Stimulated activated CD4-positive, alpha-beta T cell treated with anti-CD3 and anti-CD28 coated beads, Interleukin-4, amount 100 ng/mL, for 24 hours (primary cell): Measurements from ENCODE around the gene ASCL2.

ENCODE experiments used
- DNase-seq: peaks from one replicate; pipeline ENCODE4 v3.0.0-alpha.2; 2020

Gene ASCL2

DNA sequence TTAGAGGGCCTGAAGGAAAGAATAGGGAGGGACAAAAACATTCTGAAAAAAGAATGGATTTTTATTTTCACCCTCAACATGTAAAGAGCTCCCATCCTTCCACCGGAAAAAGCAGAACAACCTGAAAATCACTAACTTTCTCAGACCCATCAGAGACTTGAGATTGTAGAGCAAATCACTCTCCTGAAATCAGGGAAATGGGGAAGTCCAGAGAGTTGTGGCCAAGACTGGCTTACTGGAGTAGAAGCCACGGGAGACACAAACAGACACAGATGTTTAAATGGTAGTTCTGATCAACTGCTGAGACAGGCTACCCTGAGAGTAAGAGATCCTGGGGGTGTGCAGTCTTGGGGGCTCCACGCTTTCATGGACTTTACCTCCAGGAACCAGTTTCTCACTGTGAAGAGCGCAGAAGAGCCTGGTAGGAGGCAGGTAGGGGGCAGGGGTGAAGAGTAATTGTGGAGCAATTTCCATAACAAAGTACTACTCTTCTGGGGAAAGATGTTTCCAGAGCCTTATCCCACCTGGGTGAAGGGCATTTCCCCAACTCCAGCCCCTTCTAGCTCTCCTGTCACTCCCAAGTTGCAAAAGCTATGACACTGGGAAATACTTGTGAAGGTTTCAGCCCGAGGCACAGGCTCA is 47.1 kb downstream of the ASCL2 start:
- no peak for DNase-seq

DNA sequence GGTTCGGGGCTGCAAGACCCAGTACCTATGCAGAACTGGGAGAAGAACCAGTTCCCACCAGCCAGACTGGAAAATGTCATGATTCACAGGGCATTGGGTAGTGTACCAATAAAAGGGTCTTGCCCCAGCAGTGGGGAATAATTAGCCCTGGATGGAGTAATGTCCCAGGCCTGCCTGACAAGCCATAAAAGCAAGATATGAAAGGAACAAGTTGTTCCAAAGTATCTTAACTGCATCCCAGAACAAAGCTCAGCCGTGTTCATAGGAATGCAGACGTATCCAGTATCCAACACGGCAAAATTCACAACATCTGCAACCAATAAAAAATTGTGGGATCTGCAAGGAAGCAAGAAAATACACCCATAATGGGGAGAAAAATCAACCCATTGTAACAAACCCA is 47.9 kb downstream of the ASCL2 start:
- DNase-seq, result no peak

DNA sequence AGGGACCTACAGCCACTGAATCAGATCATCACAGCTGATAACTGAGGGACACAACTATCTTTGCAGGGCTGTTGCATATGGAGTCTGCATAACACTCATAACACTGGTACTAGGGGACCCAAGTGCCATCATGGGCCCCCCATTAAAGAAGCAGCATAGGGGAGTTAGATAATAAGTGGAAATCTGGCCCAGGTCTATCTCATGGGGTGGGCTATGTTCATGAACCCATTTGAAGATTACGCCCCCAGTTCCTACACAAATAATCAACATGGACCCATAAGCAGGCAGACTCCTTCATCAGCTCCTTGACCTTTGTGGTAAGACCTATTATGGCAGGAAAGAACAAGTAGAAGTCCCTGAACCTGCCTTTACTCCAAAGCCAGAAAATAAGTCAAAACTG is 48.8 kb downstream of the ASCL2 start:
- DNase-seq, result no peak

DNA sequence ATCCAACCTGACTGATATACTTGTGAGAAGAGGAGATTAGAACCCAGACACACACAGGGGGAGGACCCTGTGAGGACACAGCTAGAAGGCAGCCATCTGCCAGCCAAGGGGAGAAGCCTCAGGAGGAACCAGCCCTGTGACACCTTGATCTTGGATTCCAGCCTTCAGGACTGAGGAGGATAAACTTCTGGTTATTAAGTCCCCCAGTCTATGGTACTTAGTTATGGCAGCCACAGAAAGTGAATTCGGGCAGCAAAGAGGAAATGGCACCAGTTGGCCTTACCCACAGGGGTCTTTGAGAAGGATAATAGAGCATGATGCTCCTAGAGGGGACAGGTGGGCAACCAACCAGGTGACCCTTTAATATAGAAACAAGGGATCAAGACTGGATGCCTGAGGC is 49.4 kb downstream of the ASCL2 start:
- no peak for DNase-seq

DNA sequence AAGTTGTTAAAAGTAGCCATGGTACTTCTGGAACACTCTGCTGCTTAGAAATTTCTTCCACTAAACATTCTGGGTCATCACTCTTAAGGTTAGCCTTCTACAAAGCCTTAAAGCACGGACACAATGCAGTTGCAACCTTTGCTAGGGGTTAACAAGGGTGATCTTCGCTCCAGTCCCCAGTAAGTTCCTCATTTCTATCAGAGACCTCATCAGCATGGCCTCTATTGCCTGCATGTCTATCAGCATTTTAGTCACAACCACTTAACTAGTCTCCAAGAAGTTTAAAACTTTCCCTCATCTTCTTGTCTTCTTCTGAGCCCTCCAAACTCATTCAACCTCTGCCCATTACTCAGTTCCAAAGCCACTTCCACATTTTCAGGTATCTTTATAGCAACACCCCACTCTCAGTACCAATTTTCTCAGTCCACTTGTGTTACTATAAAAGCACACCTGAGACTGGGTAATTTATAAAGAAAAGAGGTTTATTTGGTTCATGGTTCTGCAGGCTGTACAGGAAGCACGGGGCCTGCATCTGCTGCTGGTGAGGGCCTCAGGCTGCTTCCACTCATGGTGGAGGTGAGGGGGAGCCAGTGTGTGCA is 50.1 kb downstream of the ASCL2 start:
- DNase-seq, result no peak

DNA sequence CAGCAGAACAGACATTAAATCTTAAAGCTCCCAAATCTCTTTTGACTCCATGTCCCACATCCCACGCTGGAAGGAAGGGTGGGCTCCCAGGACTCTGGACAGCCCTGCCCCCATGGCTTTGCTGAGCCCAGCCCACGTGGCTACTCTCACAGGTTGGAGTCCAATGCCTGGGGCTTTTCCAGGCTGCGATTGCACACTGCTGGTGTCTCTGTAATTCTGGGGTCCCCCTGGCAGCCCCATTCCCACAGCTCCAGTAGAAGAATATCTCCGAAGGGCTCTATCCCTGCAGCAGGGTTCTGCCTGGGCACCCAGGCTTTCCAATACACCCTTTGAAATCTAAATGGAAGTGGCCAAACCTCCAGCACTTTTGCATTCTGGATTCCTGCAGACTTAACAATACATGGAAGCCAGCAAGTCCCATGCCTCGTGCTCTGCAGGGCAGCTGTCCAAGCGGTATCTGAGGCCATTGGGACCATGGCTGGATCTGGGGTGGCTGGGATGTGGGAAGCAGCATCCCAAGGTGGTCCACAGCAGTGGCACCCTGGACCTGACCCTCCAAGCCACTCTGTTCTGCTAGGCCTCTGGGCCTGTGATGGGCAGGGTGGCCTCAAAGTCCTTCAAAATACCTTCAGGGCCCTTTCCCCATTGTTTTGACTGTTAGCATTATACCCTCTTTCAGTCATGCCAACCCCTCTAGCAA is 50.9 kb downstream of the ASCL2 start:
- no peak for DNase-seq
